Measurements from ENCODE around the gene GINS3.

GRCh38 chr16:58367252-58367651, 25.0 kb upstream of the GINS3 start:
- no peak for TF ChIP-seq CTCF (conservative IDR thresholded peaks at IDR 0.05; ENCODE audit: low read depth in 2 of 2)
- no peak for TF ChIP-seq EZH2 (IDR thresholded peaks at IDR 0.05; ENCODE audit: low read depth, unreplicated experiment)
- no peak for TF ChIP-seq POLR2AphosphoS5 (IDR thresholded peaks at IDR 0.05; ENCODE audit: low read depth)
- no peak for TF ChIP-seq JUNB (IDR thresholded peaks at IDR 0.05; ENCODE audit: unreplicated experiment)

Data from GM23338 (cell line).